ENCODE measurements around the gene RUNX1.

DNA sequence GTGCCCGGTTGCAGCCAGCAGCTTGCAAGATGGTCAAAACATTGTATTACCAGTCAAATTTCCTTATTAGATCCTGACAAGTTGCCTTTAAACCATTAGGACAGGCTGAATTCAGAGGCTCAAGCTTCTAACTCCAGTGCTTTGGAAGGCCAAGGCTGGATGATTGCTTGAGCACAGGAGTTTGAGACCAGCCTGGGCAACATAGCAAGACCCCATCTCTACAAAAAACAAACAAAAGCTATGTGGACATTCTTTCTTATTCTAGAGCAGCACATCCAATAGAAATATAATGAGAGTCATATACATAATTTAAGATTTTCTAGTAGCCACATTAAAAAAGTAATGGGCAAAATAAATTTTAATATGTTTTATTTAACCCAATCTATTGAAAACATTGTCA, 149.3 kb downstream of the RUNX1 start:
- TF ChIP-seq, protein P1, sequence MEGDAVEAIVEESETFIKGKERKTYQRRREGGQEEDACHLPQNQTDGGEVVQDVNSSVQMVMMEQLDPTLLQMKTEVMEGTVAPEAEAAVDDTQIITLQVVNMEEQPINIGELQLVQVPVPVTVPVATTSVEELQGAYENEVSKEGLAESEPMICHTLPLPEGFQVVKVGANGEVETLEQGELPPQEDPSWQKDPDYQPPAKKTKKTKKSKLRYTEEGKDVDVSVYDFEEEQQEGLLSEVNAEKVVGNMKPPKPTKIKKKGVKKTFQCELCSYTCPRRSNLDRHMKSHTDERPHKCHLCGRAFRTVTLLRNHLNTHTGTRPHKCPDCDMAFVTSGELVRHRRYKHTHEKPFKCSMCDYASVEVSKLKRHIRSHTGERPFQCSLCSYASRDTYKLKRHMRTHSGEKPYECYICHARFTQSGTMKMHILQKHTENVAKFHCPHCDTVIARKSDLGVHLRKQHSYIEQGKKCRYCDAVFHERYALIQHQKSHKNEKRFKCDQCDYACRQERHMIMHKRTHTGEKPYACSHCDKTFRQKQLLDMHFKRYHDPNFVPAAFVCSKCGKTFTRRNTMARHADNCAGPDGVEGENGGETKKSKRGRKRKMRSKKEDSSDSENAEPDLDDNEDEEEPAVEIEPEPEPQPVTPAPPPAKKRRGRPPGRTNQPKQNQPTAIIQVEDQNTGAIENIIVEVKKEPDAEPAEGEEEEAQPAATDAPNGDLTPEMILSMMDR (IDR thresholded peaks at IDR 0.05 in 8 of 11, conservative IDR thresholded peaks at IDR 0.05 in 3 of 11), result no peak
- TF ChIP-seq POLR2A (IDR thresholded peaks at IDR 0.05), result no peak
- TF ChIP-seq POLR2AphosphoS5 (IDR thresholded peaks at IDR 0.05), result no peak

Data from spleen (tissue), 7 donors.